Liver (tissue), 3 donors: ENCODE results near the gene IGF1R.

ENCODE experiments used
- GABPA ChIP-seq, 2 donors: IDR thresholded peaks in 1 of 2; conservative IDR thresholded peaks in 1 of 2; 2 replicates each; pipeline ENCODE4 v1.6.1; 2016; ENCODE audit warnings: antibody characterized with exemption in 2 of 2, mild to moderate bottlenecking in 1 of 2, moderate library complexity in 1 of 2
- JUND ChIP-seq, 2 donors: IDR thresholded peaks; 2 replicates each; pipeline ENCODE4 v1.6.1; 2016; ENCODE audit warnings: antibody characterized with exemption in 2 of 2
- RAD21 ChIP-seq, 2 donors: IDR thresholded peaks; 2 replicates each; pipeline ENCODE4 v1.6.1; 2016; ENCODE audit warnings: antibody characterized with exemption in 2 of 2, mild to moderate bottlenecking in 2 of 2
- SP1 ChIP-seq: IDR thresholded peaks from 2 replicates; pipeline ENCODE4 v1.6.1; 2018; ENCODE audit warnings: antibody characterized with exemption, mild to moderate bottlenecking
- TAF1 ChIP-seq: conservative IDR thresholded peaks from 2 replicates; pipeline ENCODE4 v1.6.1; 2016; ENCODE audit warnings: antibody characterized with exemption, mild to moderate bottlenecking
- TF ChIP-seq, protein P1 (sequence below): fragments of 150-350 bp; IDR thresholded peaks from 2 replicates; pipeline ENCODE4 v1.5.1; 2017; ENCODE audit warnings: improper control_type of control experiment, low read depth, low read length; ENCODE audit not compliant: missing input control
- TF ChIP-seq, protein P2 (sequence below): IDR thresholded peaks from 2 replicates; pipeline ENCODE4 v1.6.1; 2016; ENCODE audit warnings: antibody characterized with exemption
- TF ChIP-seq, protein P3 (sequence below): IDR thresholded peaks from 2 replicates; pipeline ENCODE4 v1.6.1; 2016; ENCODE audit warnings: antibody characterized with exemption
- TF ChIP-seq, protein P4 (sequence below): IDR thresholded peaks from 2 replicates; pipeline ENCODE4 v1.6.1; 2016; ENCODE audit warnings: antibody characterized with exemption
- donor health status: healthy.
- donor health status: healthy.

DNA sequence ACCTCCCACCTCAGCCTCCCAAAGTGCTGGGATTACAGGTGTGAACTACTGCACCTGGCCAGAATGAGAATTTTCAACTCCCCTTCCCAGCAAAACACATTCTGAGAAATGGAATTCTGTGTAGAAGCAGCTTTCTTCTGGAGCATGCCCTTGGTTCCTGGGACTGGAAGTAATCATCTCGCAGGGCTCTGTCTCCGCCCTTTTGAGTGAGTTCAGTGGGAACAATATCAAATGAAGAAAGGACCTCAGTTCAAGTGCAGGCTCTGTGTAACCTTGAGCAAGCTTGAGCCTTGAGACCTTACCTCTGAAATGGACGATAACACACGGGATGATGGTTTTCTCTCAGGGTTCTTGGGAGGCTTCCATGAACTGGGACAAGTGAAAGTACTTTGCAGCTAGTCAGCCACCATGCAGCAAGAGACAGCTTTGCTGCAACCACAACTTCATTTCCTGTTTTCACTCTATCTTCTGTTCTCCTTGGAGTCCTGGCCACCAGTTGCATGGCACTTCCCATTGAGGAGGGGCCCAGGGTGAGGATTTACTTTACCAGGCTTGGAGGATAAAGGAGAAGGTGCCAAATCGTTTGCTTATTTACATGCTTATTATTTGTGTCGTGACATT is 35.7 kb upstream of the IGF1R start:
- TF ChIP-seq, protein P1, sequence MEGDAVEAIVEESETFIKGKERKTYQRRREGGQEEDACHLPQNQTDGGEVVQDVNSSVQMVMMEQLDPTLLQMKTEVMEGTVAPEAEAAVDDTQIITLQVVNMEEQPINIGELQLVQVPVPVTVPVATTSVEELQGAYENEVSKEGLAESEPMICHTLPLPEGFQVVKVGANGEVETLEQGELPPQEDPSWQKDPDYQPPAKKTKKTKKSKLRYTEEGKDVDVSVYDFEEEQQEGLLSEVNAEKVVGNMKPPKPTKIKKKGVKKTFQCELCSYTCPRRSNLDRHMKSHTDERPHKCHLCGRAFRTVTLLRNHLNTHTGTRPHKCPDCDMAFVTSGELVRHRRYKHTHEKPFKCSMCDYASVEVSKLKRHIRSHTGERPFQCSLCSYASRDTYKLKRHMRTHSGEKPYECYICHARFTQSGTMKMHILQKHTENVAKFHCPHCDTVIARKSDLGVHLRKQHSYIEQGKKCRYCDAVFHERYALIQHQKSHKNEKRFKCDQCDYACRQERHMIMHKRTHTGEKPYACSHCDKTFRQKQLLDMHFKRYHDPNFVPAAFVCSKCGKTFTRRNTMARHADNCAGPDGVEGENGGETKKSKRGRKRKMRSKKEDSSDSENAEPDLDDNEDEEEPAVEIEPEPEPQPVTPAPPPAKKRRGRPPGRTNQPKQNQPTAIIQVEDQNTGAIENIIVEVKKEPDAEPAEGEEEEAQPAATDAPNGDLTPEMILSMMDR, result no peak
- TF ChIP-seq, protein P2, sequence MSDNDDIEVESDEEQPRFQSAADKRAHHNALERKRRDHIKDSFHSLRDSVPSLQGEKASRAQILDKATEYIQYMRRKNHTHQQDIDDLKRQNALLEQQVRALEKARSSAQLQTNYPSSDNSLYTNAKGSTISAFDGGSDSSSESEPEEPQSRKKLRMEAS, result no peak
- TF ChIP-seq SP1, result no peak
- TF ChIP-seq RAD21 (IDR thresholded peaks at IDR 0.05), result no peak
- TF ChIP-seq JUND (IDR thresholded peaks at IDR 0.05), result no peak
- TF ChIP-seq, protein P3, sequence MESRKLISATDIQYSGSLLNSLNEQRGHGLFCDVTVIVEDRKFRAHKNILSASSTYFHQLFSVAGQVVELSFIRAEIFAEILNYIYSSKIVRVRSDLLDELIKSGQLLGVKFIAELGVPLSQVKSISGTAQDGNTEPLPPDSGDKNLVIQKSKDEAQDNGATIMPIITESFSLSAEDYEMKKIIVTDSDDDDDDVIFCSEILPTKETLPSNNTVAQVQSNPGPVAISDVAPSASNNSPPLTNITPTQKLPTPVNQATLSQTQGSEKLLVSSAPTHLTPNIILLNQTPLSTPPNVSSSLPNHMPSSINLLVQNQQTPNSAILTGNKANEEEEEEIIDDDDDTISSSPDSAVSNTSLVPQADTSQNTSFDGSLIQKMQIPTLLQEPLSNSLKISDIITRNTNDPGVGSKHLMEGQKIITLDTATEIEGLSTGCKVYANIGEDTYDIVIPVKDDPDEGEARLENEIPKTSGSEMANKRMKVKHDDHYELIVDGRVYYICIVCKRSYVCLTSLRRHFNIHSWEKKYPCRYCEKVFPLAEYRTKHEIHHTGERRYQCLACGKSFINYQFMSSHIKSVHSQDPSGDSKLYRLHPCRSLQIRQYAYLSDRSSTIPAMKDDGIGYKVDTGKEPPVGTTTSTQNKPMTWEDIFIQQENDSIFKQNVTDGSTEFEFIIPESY, result no peak
- TF ChIP-seq, protein P4, sequence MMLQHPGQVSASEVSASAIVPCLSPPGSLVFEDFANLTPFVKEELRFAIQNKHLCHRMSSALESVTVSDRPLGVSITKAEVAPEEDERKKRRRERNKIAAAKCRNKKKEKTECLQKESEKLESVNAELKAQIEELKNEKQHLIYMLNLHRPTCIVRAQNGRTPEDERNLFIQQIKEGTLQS, result no peak
- no peak for TF ChIP-seq TAF1
- TF ChIP-seq GABPA (IDR thresholded peaks at IDR 0.05 in 1 of 2, conservative IDR thresholded peaks at IDR 0.05 in 1 of 2), result no peak
